ENCODE results near the gene FRMD4A.

DNA sequence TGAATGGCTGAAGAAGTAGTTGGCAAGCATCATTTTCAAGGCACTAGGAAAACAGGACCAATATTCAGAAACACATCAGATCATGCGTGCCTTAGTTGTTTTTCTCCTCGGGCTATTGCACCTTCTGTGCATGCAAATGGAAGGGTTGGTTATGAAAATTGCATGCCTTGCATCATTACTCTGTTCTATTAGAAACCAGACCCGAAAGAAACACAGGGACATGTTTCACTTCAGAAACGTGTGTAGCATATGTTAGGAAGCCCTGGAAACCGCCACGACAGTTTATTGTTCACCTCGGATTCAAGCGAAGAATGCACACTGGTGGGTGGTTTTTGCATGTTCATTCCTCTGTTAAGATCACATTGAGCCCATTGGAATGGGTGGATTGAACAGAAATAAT lies 214.7 kb downstream of the FRMD4A start:
- TF ChIP-seq, protein P1, sequence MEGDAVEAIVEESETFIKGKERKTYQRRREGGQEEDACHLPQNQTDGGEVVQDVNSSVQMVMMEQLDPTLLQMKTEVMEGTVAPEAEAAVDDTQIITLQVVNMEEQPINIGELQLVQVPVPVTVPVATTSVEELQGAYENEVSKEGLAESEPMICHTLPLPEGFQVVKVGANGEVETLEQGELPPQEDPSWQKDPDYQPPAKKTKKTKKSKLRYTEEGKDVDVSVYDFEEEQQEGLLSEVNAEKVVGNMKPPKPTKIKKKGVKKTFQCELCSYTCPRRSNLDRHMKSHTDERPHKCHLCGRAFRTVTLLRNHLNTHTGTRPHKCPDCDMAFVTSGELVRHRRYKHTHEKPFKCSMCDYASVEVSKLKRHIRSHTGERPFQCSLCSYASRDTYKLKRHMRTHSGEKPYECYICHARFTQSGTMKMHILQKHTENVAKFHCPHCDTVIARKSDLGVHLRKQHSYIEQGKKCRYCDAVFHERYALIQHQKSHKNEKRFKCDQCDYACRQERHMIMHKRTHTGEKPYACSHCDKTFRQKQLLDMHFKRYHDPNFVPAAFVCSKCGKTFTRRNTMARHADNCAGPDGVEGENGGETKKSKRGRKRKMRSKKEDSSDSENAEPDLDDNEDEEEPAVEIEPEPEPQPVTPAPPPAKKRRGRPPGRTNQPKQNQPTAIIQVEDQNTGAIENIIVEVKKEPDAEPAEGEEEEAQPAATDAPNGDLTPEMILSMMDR (IDR thresholded peaks at IDR 0.05) = no peak
- TF ChIP-seq POLR2A (IDR thresholded peaks at IDR 0.05) = no peak

Measured in uterus (tissue), 2 donors.